Measurements from ENCODE around the gene DOCK10.

The DOCK10 gene

DNA sequence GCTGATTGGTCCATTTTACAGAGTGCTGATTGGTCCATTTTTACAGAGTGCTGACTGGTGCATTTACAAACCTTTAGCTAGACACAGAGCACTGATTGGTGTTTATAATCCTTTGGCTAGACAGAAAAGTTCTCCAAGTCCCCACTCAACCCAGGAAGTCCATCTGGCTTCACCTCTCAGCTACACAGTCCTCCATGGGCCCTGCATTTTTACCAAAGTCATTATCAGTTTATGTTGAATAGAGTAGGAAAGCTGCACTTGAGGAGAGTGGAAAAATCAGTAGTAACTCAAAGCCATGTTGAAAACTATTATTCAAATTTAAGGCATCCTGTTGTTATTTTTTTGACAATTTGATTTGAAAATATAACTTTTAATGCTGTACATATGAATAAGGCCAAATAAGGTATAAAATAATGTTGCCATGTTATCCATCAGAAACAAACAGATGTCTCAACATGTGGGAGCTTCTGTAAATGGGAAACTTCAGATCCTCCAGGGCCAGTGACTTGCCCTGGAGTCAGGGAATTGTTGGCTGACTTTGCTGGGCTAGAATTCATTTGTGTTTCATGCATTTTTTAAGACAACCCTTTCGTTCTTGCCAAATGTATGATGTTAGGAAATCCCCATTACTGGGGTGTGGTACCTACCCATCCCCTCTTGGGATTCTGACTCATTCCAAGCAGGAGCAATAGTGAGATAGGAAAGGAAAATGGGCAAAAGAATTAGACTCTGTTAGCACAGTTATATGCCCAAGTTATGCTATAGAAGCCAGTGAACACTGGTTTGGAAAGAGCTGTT lies 288.3 kb downstream of the DOCK10 start:
- no peak for DNase-seq

DNA sequence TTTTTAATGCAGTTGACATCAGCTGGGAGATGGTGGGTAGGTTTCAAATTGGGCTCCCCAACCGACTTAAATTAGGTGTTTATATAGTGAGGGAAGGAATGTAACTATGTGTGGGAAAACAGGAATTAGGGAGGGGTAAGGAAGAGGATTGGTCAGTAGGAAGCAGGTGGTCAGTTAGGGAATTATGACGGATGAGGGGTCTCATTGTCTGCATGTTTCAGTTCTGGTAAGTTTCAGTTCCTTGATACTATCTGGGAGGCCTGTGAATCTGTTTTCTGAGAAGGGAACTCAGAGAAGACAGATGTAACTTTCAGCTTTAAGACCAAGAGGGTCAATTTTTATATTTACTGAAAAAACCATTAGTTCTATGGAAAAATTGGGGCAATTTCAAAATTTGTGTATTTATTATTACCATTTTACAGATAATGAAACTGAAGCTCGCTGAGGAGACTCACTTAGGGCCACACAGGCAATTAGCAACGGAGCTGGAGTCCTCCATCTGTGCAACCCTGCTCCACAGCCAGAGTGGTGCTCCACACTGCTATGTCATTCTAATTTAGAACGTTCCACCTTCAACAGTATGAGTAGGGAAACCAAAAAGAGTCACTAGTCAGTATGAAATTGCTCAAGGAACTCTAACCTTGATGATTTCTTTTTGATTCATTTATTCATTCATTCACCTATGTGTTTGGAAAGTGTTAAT lies 290.1 kb downstream of the DOCK10 start:
- DNase-seq, result no peak

DNA sequence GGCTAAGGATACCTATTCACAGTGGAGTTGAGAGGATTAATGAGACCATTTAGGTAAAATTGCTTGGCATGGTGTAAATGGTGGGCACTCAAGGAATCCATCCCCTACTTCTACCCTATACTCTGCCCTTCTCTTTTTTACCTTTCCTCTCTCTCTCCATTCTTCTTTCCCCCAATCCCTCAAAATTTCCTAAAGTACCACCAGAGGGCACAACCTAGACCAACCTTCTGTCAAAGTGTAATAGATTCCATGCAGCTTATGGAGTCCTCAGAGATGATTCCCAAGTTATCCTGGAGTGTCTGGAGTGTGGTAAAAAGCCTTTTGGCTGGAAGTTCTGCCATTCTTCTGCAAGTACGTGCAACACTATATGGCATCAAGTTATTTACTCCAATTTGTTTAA lies 293.1 kb downstream of the DOCK10 start:
- peak; percentile 8 for DNase-seq

DNA sequence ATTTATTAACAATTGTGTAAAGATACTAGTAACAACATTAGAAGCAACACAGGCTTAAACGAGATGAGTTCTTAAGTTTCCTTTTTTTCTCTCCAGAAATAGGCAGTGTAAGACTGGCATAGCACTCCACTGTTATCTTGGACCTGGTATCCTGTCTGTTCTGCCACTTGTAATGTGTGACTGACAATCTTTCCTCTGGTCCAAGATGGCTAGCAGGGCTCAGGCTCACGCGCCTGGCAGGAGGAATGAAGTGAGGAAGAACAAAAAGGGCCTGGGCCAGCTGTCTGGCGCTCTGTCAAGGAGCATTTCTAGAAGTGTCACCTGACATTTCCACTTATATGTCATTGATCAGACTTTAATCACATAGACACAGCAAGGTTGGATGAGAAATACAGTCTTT lies 294.5 kb downstream of the DOCK10 start:
- DNase-seq, result no peak

DNA sequence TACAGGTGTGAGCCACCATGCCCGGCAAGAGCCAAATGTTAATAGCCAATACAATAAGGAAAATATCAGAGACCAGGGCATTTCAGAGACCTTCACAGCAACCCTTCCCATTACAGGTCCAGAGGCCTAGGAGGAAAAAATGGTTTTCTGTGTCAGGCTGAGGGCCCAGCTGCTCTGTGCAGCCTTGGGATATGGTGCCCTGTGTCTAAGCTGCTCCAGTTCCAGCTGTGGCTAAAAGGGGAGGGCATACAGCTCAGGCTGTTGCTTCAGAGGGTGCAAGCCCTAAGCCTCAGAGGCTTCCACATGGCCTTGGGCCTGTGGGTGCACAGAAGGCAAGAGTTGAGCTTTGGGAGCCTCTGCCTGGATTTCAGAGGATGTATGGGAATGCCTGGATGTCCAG lies 306.0 kb downstream of the DOCK10 start:
- no peak for DNase-seq

DNA sequence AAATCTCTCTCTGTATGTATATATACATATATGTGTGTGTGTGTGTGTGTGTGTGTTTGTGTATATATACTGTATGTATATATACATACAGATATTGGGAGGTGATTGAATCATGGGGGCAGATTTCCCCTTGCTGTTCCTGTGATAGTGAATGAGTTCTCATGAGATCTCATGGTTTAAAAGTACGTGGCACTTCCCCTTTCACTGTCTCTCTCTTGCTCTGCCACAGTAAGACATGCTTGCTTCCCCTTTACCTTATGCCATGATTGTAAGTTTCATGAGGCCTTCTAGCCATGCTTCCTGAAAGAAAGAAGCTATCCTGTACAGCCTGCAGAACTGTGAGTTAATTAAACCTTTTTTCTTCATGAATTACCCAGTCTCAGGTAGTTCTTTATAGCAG lies 307.3 kb downstream of the DOCK10 start:
- no peak for DNase-seq

DNA sequence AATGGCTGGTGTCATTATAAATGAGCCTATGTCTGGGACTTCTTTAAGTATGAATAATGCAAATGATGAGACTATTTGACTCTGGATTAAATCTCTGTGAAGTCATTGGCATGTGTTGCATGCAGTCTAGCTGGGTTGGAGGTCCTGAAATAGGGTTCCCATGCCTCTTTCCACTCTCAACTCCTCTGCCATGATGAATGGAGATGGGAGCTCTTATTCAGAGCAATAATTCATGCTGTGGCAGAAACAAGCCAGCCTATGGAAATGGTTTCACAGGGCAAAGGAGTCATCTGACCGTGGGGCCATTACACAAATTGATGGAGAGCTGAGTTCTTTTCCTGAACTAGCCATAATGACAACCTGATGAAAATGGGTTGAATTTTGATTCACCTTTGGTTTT lies 310.6 kb downstream of the DOCK10 start:
- DNase-seq, result no peak

DNA sequence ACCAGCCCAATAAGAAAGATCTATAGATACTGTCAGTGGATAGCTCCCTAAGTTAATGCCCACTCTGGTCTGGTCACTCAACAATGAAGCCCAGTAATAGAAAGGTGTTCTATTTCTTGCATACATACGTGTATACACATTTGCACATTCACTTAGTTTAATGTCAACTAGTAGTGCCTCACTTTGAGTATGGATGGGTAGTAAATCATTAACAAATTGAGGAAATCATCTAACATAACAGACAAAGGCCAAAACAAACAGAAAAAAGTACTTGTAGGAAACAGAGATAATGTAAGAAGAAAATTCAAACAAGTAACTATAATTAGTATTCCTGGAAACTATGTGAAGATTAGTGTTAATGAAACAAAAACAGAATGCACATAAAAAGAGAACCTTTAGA lies 312.8 kb downstream of the DOCK10 start:
- no peak for DNase-seq

DNA sequence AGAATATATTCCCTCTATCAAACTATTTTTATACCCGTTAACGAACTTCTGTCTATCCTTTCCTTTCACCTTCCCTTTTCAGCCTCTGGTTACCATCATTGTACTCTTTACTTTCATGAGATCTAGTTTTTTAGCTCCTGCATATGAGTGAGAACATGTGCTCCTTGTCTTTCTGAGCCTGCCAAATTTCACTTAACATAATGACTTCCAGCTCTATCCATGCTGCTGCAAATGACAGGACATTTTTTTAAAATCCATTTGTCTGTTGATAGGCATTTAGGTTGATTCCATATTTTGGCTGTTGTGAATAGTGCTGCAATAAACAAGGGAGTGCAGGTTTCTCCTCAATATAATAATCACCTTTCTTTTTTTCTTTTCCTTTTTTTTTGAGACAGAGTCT lies 317.9 kb downstream of the DOCK10 start:
- DNase-seq, result no peak

DNA sequence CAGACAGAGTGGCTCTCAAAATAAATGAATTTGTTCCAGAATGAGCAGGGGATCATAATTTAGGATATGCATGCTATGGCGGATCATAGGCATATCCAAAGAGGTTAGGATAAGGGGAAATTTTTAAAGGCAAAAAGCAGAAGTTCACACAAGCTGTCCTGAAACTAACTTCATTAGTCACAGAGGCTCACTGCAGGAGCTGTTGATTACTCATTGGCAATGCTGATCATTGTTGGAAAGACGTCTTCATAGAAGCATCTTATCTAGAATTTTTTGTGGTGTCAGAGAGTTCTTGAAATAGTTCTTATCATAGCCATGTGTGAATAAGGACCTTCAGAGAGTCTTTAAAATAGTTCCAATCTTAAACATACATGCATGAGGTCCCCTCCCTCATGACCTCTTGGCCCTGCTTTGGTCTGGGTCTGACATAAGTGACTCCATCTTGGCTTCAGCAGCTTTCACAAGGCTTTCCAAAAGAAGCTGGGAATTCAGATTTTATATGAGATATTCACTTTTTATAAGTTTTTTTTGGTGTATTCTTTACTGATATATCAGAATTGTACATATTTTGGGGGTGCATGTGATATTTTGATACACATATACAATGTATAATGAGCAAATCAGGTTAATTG lies 318.6 kb downstream of the DOCK10 start:
- no peak for DNase-seq

DNA sequence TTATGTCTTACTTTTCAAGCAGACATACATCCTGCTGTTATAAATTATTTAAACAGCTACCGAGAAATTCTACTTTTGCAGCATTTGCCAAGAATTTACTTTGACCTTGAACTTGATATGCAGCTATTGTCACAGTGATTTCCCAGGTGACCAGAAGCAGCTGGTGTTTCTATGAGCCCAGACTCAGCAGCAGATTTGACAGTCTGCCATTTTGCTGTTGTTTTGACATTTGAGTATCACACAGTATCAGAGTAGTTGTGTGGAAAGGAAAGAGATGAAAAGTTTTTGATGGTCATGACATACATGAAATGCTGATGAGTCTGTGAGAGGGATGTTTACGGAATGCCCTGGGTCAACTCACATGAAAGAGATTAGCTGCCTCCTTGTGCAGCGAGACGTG lies 319.5 kb downstream of the DOCK10 start:
- peak; percentile 50 for DNase-seq

DNA sequence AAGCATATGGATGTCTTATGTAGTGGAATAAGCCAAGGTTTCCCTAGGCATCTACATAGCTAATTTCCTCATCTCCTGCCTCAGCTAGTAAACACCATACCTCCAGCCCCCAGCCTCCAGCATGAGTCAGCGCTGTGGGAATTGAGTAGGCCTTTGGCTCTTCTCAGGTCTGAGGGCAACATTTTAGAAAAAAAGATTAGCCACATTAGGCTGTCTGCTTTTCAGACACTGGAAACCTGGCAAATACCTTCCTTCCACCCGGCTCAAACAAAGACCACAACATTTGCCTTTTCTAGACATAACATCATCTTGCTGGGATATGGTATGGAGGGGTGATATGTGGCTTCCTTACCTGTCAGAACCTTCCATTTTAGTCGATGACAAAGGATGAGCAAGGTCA lies 320.0 kb downstream of the DOCK10 start:
- no peak for DNase-seq

DNA sequence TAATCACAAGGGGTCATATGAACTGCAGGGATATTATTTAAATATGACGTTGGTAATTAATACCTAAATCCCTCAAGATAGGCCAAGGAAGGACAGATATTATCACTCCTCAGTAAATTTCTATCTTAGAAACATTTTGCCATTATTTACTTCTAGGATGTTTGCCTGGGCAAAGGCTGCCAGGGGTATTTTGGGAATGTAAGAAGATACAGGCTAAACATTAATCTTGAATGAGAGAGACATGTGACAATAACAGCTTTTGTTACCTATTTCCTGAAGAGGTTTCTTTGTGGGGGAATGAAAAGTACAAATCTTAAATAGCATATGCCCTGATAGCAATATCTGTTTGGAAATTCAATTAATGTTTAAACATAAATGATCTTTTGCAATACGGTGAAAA lies 325.3 kb downstream of the DOCK10 start:
- DNase-seq, result no peak

DNA sequence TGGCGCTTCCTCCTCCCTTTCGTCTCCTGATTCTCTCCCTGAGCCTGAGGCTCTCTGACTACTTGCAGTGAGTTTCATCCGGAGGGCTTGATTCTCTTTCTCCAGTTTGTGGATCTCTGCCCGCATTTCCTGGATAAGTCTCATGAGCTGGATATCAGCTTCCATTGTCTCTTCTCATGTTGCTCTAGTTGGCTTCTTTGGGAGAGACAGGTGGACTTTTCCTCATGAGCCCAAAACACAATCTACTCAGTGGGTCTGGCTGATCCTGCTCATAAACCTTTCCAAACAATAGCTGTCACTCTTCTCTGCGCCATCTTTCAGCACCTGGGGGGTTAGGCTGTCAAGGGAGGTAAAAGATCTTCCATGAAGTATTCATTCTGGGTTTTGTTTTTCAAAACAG lies 326.1 kb downstream of the DOCK10 start, which contains the start of gene CCDC195:
TSS of gene CCDC195 (minus strand) at position 165 of the 400 bp plus-strand sequence. CDS start at position 165, 0 bp downstream.
- DNase-seq, result no peak
